ENCODE data around the gene FAM114A1. TPM values are rescaled to one million over a fixed set of nuclear protein-coding genes. Genes with fewer than 3 reads are reported as not detected.

Gene FAM114A1
- total RNA-seq (not detected), total RNA-seq (0 to 1.4 (median 0.16) reads per million in 172 experiments)
- polyA plus RNA-seq (2013, experiment 1 of 2): 0.28 TPM
- polyA plus RNA-seq (2013, experiment 2 of 2): 1.6 TPM

- Histone ChIP-seq H3K27ac (ENCODE audit: low read depth in 1 of 2, low read length in 2 of 2) (no peak within 1 kb of the TSS), H3K4me1 (ENCODE audit: insufficient read depth, low read length) (peaks cover 16% of the 10 kb centered on the region), H3K27me3 (ENCODE audit: control insufficient read depth in 1 of 2, insufficient read depth in 2 of 2, low read length in 2 of 2) (peaks cover 5% of the 10 kb centered on the region in 2 experiments), H3K9me3 (ENCODE audit: control insufficient read depth in 1 of 2, insufficient read depth in 1 of 2, low read length in 2 of 2) (no peaks in the 10 kb centered on the region), H3K4me3 (ENCODE audit: low read length) (peak within 1 kb of the TSS; percentile 47), H3K36me3 (ENCODE audit: insufficient read depth, low read length) (no peaks in the 10 kb centered on the region)
- ATAC-seq (ENCODE audit: poor library complexity): peak; percentile 37
- peak in 4 of 14 experiments; percentile 4 to 52 (median 36) for DNase-seq
- H3K36me3 Mint-ChIP-seq (ENCODE audit: low read depth): no peaks in the 10 kb centered on the region
- peaks cover 23% of the 10 kb centered on the region for H3K4me1 Mint-ChIP-seq (ENCODE audit: low read depth)
- H3K27ac Mint-ChIP-seq: no peak within 1 kb of the TSS
- CTCF ChIA-PET: no interaction called here
- H3K9me3 Mint-ChIP-seq: no peaks in the 10 kb centered on the region
- intact Hi-C loops (cut with DNase I, micrococcal nuclease): no loop called here
- H3K27me3 Mint-ChIP-seq: peaks cover 39% of the 10 kb centered on the region
- H3K4me3 Mint-ChIP-seq: peak within 1 kb of the TSS; percentile 84
- POLR2A ChIA-PET: no interaction called here
- TF ChIP-seq CTCF (IDR thresholded peaks at IDR 0.05): no peak
These were observed at the start of gene FAM114A1 for GRCh38 chr4:38867478-38868058. Gene FAM114A1 (plus strand): TSS chr4:38867806. CDS start chr4:38878079, 10,273 bp downstream.

GRCh38 chr4:38818441-38818976, 49.1 kb upstream of the FAM114A1 start:
- Mint-ChIP-seq H3K9me3 (peaks cover 11% of the 10 kb centered on the region), H3K36me3 (ENCODE audit: low read depth) (no peaks in the 10 kb centered on the region), H3K27ac (no peak overlapping the region), H3K4me3 (no peak overlapping the region), H3K27me3 (no peaks in the 10 kb centered on the region), H3K4me1 (ENCODE audit: low read depth) (peaks cover 9% of the 10 kb centered on the region)
- no peaks in the 10 kb centered on the region for H3K27me3 ChIP-seq (ENCODE audit: control insufficient read depth in 1 of 2, insufficient read depth in 2 of 2, low read length in 2 of 2)
- no peaks in the 10 kb centered on the region for H3K4me1 ChIP-seq (ENCODE audit: insufficient read depth, low read length)
- no peak overlapping the region for H3K4me3 ChIP-seq (ENCODE audit: low read length)
- TF ChIP-seq CTCF (IDR thresholded peaks at IDR 0.05): no peak
- no peak for ATAC-seq (ENCODE audit: poor library complexity)
- no peaks in the 10 kb centered on the region for H3K36me3 ChIP-seq (ENCODE audit: insufficient read depth, low read length)
- ChIA-PET POLR2A (no interaction called here), CTCF (no interaction called here)
- H3K27ac ChIP-seq (ENCODE audit: low read depth in 1 of 2, low read length in 2 of 2): no peak overlapping the region
- no peak for DNase-seq
- intact Hi-C loops (cut with DNase I, micrococcal nuclease): no loop called here
- H3K9me3 ChIP-seq (ENCODE audit: control insufficient read depth in 1 of 2, insufficient read depth in 1 of 2, low read length in 2 of 2): peaks cover 9 to 11% of the 10 kb centered on the region in 2 experiments

GRCh38 chr4:38819569-38819968, 48.0 kb upstream of the FAM114A1 start:
- ATAC-seq (ENCODE audit: poor library complexity): no peak

More at GRCh38 chr4:38819569-38819968, 48.0 kb upstream of the FAM114A1 start:
- POLR2A ChIA-PET: no interaction called here
- H3K27ac ChIP-seq (ENCODE audit: low read depth in 1 of 2, low read length in 2 of 2): no peak overlapping the region
- peaks cover 9% of the 10 kb centered on the region for H3K9me3 Mint-ChIP-seq
- peaks cover 9% of the 10 kb centered on the region for H3K4me1 Mint-ChIP-seq (ENCODE audit: low read depth)
- CTCF ChIA-PET: interaction anchor here (1.1 kb wide), 1 partner anchor 15 kb away, joined by 3 read pairs; the partner anchor contains the start of gene TLR1
- H3K27me3 ChIP-seq (ENCODE audit: control insufficient read depth in 1 of 2, insufficient read depth in 2 of 2, low read length in 2 of 2): no peaks in the 10 kb centered on the region
- no peak overlapping the region for H3K4me3 Mint-ChIP-seq
- H3K9me3 ChIP-seq (ENCODE audit: control insufficient read depth in 1 of 2, insufficient read depth in 1 of 2, low read length in 2 of 2): peaks cover 11 to 14% of the 10 kb centered on the region in 2 experiments
- H3K4me1 ChIP-seq (ENCODE audit: insufficient read depth, low read length): no peaks in the 10 kb centered on the region
- intact Hi-C loops (cut with DNase I, micrococcal nuclease): no loop called here
- H3K27ac Mint-ChIP-seq: no peak overlapping the region
- no peak overlapping the region for H3K4me3 ChIP-seq (ENCODE audit: low read length)
- peak in 2 of 14 experiments; percentile 20 to 24 for DNase-seq
- H3K36me3 ChIP-seq (ENCODE audit: insufficient read depth, low read length): no peaks in the 10 kb centered on the region
- no peaks in the 10 kb centered on the region for H3K36me3 Mint-ChIP-seq (ENCODE audit: low read depth)
- TF ChIP-seq CTCF (IDR thresholded peaks at IDR 0.05): no peak
- H3K27me3 Mint-ChIP-seq: no peaks in the 10 kb centered on the region

Data from CD4-positive, alpha-beta T cell (primary cell).